Measurements from ENCODE around the gene HYOU1. TPM values are rescaled to one million over a fixed set of nuclear protein-coding genes. Genes with fewer than 3 reads are reported as not detected.
A peak's percentile ranks its signal among the peaks of the same experiment; 100 is the strongest.

The HYOU1 gene
- polyA plus RNA-seq, 1 of the 3 experiments (the other 2 are of a cell fraction): 90.8 TPM

DNA sequence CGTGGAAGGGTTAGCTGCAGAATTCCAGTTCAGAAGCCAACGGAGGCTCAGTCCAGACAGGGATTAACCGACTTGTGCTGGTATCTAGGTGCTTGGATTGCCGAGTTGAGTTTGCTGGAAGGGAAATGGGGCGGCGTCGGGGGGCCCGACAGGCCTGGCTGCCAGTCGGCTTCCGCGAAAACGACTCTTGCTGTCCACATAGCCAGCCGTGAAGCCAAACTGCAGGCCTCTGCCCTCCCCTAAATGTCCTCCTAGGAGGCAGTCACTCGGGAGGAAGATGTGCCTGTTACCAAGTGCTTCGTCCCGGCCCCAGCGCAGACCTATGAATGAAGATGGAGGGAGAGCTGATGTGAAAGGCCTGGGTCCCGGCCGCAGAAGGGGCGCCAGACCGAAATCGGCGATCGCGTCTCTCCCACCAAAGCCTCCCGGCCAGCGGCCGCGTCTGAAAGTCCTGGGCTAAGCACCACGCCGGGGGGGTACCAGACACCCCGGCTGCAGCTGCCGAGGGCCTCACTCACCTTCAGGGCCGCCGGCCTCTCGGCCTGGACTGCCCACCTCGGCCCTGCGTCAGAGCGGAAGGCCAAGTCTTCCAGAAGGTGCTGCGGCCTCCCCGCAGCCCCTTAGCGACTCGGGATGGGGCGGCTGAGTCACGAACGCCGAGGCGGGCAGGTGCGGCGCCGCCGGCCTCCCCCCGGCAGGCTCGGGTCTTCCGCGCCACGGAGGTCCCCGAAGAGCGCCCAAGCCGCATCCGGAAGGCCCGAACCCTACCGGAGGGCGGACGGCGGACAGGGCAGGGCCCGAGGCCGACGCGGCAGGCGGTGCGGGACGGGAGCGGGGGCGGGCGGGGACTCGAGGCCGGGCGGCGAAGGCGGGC, 37.2 kb upstream of the HYOU1 start:
- Histone ChIP-seq H3K9me2 (no peaks in the 10 kb centered on the region), H2AFZ (ENCODE audit: low read depth) (no peak overlapping the region), H3K27ac (ENCODE audit: low read depth in 2 of 2, low read length in 1 of 2) (peak overlapping the region; percentile 72 to 89), H3K4me2 (peak overlapping the region; percentile 98), H3K9ac (peak overlapping the region; percentile 89), H3K4me3 (ENCODE audit: low read depth in 2 of 2, low read length in 1 of 2) (peak overlapping the region; percentile 84 to 87), H3K27me3 (ENCODE audit: insufficient read depth) (no peaks in the 10 kb centered on the region), H3K36me3 (replicated peaks in 1 of 2; ENCODE audit: control insufficient read depth in 1 of 2, insufficient read depth in 2 of 2, low read length in 1 of 2) (peaks cover 47 to 57% of the 10 kb centered on the region in 2 experiments), H4K20me1 (ENCODE audit: insufficient read depth) (peaks cover 31% of the 10 kb centered on the region), H3K79me2 (ENCODE audit: insufficient read depth) (peaks cover 49% of the 10 kb centered on the region), H3F3A (replicated peaks; ENCODE audit: insufficient read depth) (peaks cover 46% of the 10 kb centered on the region), H3K9me3 (no peaks in the 10 kb centered on the region), H3K4me1 (ENCODE audit: control insufficient read depth in 1 of 2, insufficient read depth in 2 of 2, low read depth in 1 of 2, low read length in 1 of 2) (peaks cover 21 to 22% of the 10 kb centered on the region in 2 experiments; a peak in 2 of 4 replicates)
- CTCF ChIA-PET: interaction anchor here (0.6 to 3.4 kb wide), 25 partner anchors 8 to 571 kb away, joined by 3 to 20 read pairs (median 3); partner anchors contain the start of genes C2CD2L, NLRX1, SLC37A4 and UPK2
- DNase-seq: peak; percentile 40
- TF ChIP-seq, protein P1, sequence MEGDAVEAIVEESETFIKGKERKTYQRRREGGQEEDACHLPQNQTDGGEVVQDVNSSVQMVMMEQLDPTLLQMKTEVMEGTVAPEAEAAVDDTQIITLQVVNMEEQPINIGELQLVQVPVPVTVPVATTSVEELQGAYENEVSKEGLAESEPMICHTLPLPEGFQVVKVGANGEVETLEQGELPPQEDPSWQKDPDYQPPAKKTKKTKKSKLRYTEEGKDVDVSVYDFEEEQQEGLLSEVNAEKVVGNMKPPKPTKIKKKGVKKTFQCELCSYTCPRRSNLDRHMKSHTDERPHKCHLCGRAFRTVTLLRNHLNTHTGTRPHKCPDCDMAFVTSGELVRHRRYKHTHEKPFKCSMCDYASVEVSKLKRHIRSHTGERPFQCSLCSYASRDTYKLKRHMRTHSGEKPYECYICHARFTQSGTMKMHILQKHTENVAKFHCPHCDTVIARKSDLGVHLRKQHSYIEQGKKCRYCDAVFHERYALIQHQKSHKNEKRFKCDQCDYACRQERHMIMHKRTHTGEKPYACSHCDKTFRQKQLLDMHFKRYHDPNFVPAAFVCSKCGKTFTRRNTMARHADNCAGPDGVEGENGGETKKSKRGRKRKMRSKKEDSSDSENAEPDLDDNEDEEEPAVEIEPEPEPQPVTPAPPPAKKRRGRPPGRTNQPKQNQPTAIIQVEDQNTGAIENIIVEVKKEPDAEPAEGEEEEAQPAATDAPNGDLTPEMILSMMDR (IDR thresholded peaks at IDR 0.05): no peak
- TF ChIP-seq CHD2 (IDR thresholded peaks at IDR 0.05; ENCODE audit: low read length, partially characterized antibody) (no peak), RAD21 (IDR thresholded peaks at IDR 0.05; ENCODE audit: low read length) (no peak), FOXM1 (IDR thresholded peaks at IDR 0.05; ENCODE audit: low read depth) (no peak), TEAD4 (IDR thresholded peaks at IDR 0.05; ENCODE audit: borderline replicate concordance, insufficient read depth) (no peak), RFX5 (IDR thresholded peaks at IDR 0.05; ENCODE audit: low read length) (no peak), YY1 (IDR thresholded peaks at IDR 0.05; ENCODE audit: low read depth) (0 out of 2 replicates have a peak, but pooled peaks have one; percentile 18), EZH2phosphoT487 (IDR thresholded peaks at IDR 0.05; ENCODE audit: borderline replicate concordance, low read depth) (no peak), POLR2AphosphoS5 (IDR thresholded peaks at IDR 0.05; ENCODE audit: low read depth, low read length) (peak; percentile 59), GATA2 (CRISPR knock-in tag; IDR thresholded peaks at IDR 0.05) (peak; percentile 15; the same call in 1 of the 2 replicates), GABPA (IDR thresholded peaks at IDR 0.05; ENCODE audit: low read depth) (no peak)
- TF ChIP-seq, protein P2, sequence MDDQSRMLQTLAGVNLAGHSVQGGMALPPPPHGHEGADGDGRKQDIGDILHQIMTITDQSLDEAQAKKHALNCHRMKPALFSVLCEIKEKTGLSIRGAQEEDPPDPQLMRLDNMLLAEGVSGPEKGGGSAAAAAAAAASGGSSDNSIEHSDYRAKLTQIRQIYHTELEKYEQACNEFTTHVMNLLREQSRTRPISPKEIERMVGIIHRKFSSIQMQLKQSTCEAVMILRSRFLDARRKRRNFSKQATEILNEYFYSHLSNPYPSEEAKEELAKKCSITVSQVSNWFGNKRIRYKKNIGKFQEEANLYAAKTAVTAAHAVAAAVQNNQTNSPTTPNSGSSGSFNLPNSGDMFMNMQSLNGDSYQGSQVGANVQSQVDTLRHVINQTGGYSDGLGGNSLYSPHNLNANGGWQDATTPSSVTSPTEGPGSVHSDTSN (IDR thresholded peaks at IDR 0.05): no peak
- TF ChIP-seq, protein P3, sequence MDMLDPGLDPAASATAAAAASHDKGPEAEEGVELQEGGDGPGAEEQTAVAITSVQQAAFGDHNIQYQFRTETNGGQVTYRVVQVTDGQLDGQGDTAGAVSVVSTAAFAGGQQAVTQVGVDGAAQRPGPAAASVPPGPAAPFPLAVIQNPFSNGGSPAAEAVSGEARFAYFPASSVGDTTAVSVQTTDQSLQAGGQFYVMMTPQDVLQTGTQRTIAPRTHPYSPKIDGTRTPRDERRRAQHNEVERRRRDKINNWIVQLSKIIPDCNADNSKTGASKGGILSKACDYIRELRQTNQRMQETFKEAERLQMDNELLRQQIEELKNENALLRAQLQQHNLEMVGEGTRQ (IDR thresholded peaks at IDR 0.05; ENCODE audit: borderline replicate concordance, low read depth, low read length): no peak
- TF ChIP-seq, protein P4, sequence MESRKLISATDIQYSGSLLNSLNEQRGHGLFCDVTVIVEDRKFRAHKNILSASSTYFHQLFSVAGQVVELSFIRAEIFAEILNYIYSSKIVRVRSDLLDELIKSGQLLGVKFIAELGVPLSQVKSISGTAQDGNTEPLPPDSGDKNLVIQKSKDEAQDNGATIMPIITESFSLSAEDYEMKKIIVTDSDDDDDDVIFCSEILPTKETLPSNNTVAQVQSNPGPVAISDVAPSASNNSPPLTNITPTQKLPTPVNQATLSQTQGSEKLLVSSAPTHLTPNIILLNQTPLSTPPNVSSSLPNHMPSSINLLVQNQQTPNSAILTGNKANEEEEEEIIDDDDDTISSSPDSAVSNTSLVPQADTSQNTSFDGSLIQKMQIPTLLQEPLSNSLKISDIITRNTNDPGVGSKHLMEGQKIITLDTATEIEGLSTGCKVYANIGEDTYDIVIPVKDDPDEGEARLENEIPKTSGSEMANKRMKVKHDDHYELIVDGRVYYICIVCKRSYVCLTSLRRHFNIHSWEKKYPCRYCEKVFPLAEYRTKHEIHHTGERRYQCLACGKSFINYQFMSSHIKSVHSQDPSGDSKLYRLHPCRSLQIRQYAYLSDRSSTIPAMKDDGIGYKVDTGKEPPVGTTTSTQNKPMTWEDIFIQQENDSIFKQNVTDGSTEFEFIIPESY (IDR thresholded peaks at IDR 0.05; ENCODE audit: borderline replicate concordance, low read depth): no peak
- TF ChIP-seq, protein P5, sequence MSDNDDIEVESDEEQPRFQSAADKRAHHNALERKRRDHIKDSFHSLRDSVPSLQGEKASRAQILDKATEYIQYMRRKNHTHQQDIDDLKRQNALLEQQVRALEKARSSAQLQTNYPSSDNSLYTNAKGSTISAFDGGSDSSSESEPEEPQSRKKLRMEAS (IDR thresholded peaks at IDR 0.05; ENCODE audit: low read depth): no peak
- POLR2A ChIA-PET: interaction anchor here (0.6 to 2.6 kb wide), 13 partner anchors 8 to 432 kb away, joined by 3 to 31 read pairs (median 5); partner anchors contain the start of genes C1QTNF5, C2CD2L, HINFP and HMBS
- WGBS (ENCODE audit: low lambda C conversion rate): under 1% methylated on average over 19 of the region's 81 CpGs
